Duodenal mucosa (tissue), 2 donors: ENCODE results near the gene SCGN.
"Not testable (repeated sequence)": the region's sequence is repeated elsewhere in the genome, so short reads cannot be mapped to it uniquely, and the experiment has no call there.

Source experiments
- H3K27ac ChIP-seq: one replicate; pipeline ENCODE4 v1.7.0; 2013; ENCODE audit warnings: low read depth, low read length
- H3K27me3 ChIP-seq, 2 donors: one replicate each; pipeline ENCODE4 v1.7.0; 2013; ENCODE audit warnings: low read length in 2 of 2, control low read depth in 1 of 2; ENCODE audit not compliant: insufficient read depth in 2 of 2, control insufficient read depth in 1 of 2
- H3K36me3 ChIP-seq, 2 donors: one replicate each; pipeline ENCODE4 v1.7.0; 2013; ENCODE audit warnings: low read length in 2 of 2, control low read depth in 1 of 2; ENCODE audit not compliant: insufficient read depth in 2 of 2, control insufficient read depth in 1 of 2
- H3K4me1 ChIP-seq, 2 donors: one replicate each; pipeline ENCODE4 v1.7.0; 2013; ENCODE audit warnings: low read length in 2 of 2, control low read depth in 1 of 2; ENCODE audit not compliant: insufficient read depth in 2 of 2, control insufficient read depth in 1 of 2
- H3K4me3 ChIP-seq, 2 donors: one replicate each; pipeline ENCODE4 v1.7.0; 2013; ENCODE audit warnings: low read length in 2 of 2, low read depth in 1 of 2
- H3K9ac ChIP-seq, 2 donors: one replicate each; pipeline ENCODE4 v1.7.0; 2013; ENCODE audit warnings: low read length in 2 of 2, low read depth in 1 of 2
- H3K9me3 ChIP-seq, 2 donors: one replicate each; pipeline ENCODE4 v1.7.0; 2013; ENCODE audit warnings: low read length in 2 of 2, control low read depth in 1 of 2; ENCODE audit not compliant: control insufficient read depth in 1 of 2

Gene SCGN

DNA sequence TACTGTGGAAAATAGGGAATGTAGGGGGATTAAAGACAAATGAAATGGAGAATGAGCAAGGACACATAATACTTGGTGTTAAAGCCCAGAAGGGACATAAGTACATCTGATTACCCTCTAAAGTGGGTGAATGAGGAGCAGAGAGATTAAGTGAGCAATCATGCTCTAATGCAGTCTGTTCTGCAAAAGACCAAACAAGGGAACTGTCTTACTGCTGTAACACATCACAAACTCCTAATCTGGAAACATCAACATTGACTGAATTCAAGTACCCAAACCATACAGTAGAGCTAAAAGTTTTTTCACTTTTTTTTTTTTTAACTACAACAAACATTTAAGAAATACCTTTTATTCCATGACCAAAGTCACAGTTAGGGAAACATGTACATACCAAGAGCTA lies 83.2 kb downstream of the SCGN start:
- Histone ChIP-seq H3K36me3 (no peaks in the 10 kb centered on the region), H3K9ac (no peak overlapping the region), H3K4me3 (no peak overlapping the region), H3K27me3 (peaks cover 0 to 10% of the 10 kb centered on the region in 2 donors), H3K27ac (no peak overlapping the region), H3K4me1 (no peaks in the 10 kb centered on the region), H3K9me3 (peaks cover 0 to 4% of the 10 kb centered on the region in 2 donors)

DNA sequence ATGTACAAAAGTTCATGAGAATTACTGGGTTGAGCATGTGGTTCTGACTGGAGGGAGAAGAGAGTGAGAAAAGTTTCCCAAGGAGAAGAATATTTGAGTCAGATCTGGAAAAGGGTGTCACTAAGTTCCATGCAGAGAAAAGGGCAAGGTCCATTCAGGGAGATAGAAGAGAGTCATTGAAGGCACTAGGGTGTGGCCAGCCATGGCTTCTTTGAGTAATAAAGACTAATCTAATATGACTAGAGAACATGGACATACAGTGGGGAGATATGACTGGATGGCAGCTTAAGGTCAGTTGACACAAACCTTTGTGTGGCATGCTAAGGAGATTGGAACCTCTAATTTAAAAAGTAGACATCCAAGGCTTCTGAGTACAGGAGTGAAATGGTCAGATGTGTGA lies 91.9 kb downstream of the SCGN start:
- Histone ChIP-seq H3K9me3 (peaks cover 0 to 2% of the 10 kb centered on the region in 2 donors), H3K4me3 (no peak overlapping the region), H3K36me3 (no peaks in the 10 kb centered on the region), H3K27me3 (no peaks in the 10 kb centered on the region), H3K9ac (no peak overlapping the region), H3K4me1 (peaks cover 11 to 29% of the 10 kb centered on the region in 2 donors), H3K27ac (no peak overlapping the region)

DNA sequence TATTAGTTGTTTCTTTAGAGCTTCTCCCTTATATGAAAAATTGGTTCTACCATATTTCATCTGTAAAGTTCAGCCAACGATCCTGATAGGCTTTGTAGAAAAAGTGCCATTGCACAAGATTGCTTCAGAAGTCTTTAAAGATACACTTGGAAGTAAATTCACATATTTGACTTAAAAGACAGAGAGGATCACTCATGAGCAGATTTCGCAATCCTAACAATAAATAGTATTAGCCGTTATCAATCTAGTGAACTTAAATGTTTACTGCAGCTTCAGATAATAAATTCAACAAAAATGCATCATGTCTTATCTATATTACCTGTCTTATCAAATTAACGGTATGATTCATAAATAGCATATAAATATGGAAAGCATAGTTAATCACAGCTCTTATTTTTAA lies 93.8 kb downstream of the SCGN start:
- Histone ChIP-seq H3K9ac (no peak overlapping the region), H3K27ac (no peak overlapping the region), H3K27me3 (no peaks in the 10 kb centered on the region), H3K36me3 (no peaks in the 10 kb centered on the region), H3K4me1 (peaks cover 19 to 43% of the 10 kb centered on the region in 2 donors), H3K9me3 (peaks cover 0 to 2% of the 10 kb centered on the region in 2 donors), H3K4me3 (no peak overlapping the region)

DNA sequence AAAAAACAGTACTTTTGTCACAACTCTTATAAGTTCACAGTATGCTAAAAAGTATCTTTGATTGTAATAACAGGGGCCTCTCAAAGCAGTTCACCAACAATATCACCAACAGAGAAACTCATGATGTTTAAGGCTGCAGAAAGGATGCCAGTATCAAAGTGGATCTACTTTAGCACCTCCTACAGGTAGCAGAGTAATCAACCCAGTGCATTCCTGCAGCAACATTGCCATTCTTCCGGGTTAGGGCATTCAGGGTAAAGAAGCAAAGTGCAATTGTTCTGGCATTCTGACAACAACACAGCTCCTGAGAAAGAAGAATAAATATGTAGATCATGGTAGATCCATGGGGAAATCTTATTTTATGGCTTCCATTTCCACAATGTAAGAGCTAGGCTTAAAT lies 95.0 kb downstream of the SCGN start:
- H3K9ac ChIP-seq: no peak overlapping the region
- no peaks in the 10 kb centered on the region for H3K27me3 ChIP-seq
- no peaks in the 10 kb centered on the region for H3K9me3 ChIP-seq
- H3K27ac ChIP-seq: no peak overlapping the region
- no peaks in the 10 kb centered on the region for H3K36me3 ChIP-seq
- peaks cover 19 to 44% of the 10 kb centered on the region in 2 donors for H3K4me1 ChIP-seq
- no peak overlapping the region for H3K4me3 ChIP-seq

DNA sequence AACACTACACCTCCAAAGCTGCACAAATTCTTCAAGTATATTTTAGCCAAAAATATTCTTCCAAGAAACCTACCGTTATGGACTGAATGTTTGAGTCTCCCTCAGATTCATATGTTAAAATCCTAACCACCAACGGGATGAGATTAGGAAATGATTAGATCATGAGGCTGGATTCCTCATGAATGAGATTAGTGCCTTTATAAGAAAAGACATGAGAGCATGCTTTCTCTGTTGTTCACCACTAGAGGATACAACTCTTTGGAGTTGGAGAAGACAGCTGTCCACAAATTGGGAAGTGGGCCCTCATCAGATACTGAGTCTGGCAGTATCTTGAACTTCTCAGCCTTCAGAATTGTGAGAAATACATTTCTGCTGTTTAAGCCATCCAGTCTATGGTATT lies 95.5 kb downstream of the SCGN start:
- Histone ChIP-seq H3K27me3 (no peaks in the 10 kb centered on the region), H3K9ac (no peak overlapping the region), H3K36me3 (no peaks in the 10 kb centered on the region), H3K4me1 (peaks cover 19 to 44% of the 10 kb centered on the region in 2 donors), H3K9me3 (no peaks in the 10 kb centered on the region), H3K4me3 (no peak overlapping the region), H3K27ac (no peak overlapping the region)

DNA sequence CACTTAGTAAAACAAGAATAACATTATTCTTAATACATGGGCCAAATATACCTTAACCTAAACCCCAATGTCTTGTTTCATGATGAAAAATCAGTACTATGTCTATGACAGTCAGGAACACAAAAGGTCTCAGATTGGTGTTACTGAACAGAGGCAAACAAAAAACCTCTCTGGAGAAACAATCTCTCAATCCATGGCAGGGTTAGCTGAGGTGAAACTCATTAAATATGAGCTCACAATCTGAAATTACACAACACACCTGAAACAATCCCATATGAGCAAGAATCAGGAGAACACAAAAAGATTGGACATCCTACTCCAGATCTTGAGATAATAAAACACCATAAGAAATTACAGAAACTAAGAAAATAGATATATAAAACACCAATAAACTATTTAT lies 96.0 kb downstream of the SCGN start:
- peaks cover 19 to 45% of the 10 kb centered on the region in 2 donors for H3K4me1 ChIP-seq
- H3K27me3 ChIP-seq: no peaks in the 10 kb centered on the region
- no peak overlapping the region for H3K4me3 ChIP-seq
- H3K36me3 ChIP-seq: no peaks in the 10 kb centered on the region
- no peak overlapping the region for H3K27ac ChIP-seq
- H3K9ac ChIP-seq: no peak overlapping the region
- no peaks in the 10 kb centered on the region for H3K9me3 ChIP-seq

DNA sequence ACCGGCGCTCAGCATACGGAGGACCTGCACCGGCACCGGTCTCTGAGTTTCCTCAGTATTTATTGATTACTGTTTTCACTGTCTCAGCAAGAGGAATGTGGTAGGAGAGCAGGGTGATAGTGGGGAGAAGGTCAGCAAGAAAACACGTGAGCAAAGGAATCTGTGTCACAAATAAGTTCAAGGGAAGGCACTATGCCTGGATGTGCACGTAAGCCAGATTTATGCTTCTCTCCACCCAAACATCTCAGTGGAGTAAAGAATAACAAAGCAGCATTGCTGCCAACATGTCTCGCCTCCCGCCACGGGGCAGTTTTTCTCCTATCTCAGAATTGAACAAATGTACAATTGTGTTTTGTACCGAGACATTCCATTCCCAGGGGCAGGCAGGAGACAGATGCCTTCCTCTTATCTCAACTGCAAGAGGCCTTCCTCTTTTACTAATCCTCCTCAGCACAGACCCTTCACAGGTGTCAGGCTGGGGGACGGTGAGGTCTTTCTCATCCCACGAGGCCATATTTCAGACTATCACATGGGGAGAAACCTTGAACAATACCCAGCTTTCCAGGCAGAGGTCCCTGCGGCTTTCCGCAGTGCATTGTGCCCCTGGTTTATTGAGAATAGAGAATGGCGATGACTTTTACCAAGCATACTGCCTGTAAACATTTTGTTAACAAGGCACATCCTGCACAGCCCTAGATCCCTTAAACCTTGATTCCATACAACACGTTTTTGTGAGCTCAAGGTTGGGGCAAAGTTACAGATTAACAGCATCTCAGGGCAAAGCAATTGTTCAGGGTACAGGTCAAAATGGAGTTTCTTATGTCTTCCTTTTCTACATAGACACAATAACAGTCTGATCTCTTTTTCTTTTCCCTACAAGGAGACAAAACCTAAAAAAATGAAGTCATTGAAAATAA lies 96.8 kb downstream of the SCGN start:
- H3K9me3 ChIP-seq, H3K36me3 ChIP-seq, H3K4me3 ChIP-seq, H3K9ac ChIP-seq, H3K27ac ChIP-seq, H3K27me3 ChIP-seq: not testable (repeated sequence)
- H3K4me1 ChIP-seq: peaks cover 22 to 47% of the 10 kb centered on the region in 2 donors

DNA sequence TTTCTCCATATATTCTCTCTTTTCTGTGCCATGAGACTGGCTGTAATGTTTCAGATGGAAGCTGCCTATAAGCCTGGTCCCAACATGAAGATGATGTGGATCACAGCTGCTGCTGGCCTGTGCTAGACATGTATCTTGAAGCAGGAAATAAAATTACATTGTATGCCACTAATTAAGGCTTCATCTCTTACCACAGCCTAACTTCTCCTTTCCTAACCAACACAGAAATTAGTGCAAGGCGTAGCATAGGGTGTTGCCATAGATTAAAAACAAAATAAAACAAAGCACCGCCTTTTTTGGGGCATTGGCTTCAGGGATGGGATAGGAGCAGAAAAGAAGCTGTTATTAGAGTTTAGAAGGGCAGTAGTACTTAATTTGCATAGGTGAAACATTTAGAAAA lies 97.8 kb downstream of the SCGN start:
- no peak overlapping the region for H3K9ac ChIP-seq
- peaks cover 23 to 50% of the 10 kb centered on the region in 2 donors for H3K4me1 ChIP-seq
- no peaks in the 10 kb centered on the region for H3K27me3 ChIP-seq
- no peak overlapping the region for H3K4me3 ChIP-seq
- no peak overlapping the region for H3K27ac ChIP-seq
- H3K9me3 ChIP-seq: no peaks in the 10 kb centered on the region
- H3K36me3 ChIP-seq: no peaks in the 10 kb centered on the region

DNA sequence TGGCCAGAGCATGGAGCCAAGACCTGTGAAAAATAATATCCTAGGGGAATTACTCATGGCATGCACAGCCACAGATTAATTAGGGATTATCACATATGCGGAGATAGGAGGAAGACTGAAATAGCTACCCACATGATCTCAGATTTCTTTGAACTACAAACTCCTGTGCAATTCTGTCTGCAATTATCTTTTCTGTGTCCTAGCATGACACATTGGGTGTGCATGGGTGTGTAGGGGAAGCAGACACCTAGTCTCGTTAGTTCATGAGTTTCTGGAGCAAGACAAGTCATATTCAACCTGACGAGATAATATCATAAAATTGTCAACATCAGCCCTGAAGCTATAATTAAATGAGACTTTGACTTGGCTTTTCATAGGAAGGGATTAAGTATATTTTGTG lies 98.9 kb downstream of the SCGN start:
- H3K9ac ChIP-seq: no peak overlapping the region
- no peaks in the 10 kb centered on the region for H3K27me3 ChIP-seq
- no peak overlapping the region for H3K27ac ChIP-seq
- peaks cover 25 to 47% of the 10 kb centered on the region in 2 donors for H3K4me1 ChIP-seq
- no peaks in the 10 kb centered on the region for H3K9me3 ChIP-seq
- no peak overlapping the region for H3K4me3 ChIP-seq
- no peaks in the 10 kb centered on the region for H3K36me3 ChIP-seq
